ENCODE data around the gene TRIM37.

TRIM37 gene

GRCh38 chr17:59106463-59107305, at the start of gene TRIM37 (continued):
- TF ChIP-seq REST (tag by site-specific recombination; IDR thresholded peaks at IDR 0.05) (peak; percentile 8; the same call in 1 of the 2 replicates), ZNF624 (tag by site-specific recombination; IDR thresholded peaks at IDR 0.05) (no peak), ZNF121 (tag by site-specific recombination; IDR thresholded peaks at IDR 0.05) (no peak), ZNF354C (tag by site-specific recombination; IDR thresholded peaks at IDR 0.05; ENCODE audit: borderline replicate concordance, low read depth) (no peak), FEZF1 (tag by site-specific recombination; IDR thresholded peaks at IDR 0.05) (no peak), WT1 (tag by site-specific recombination; IDR thresholded peaks at IDR 0.05) (0 out of 2 replicates have a peak, but pooled peaks have one; percentile 12), KLF8 (tag by site-specific recombination; IDR thresholded peaks at IDR 0.05) (peak; percentile 96), ZNF629 (tag by site-specific recombination; IDR thresholded peaks at IDR 0.05) (peak; percentile 69), GLI4 (tag by site-specific recombination; IDR thresholded peaks at IDR 0.05) (no peak), PRDM10 (tag by site-specific recombination; IDR thresholded peaks at IDR 0.05) (peak; percentile 96), ZNF560 (tag by site-specific recombination; IDR thresholded peaks at IDR 0.05; ENCODE audit: borderline replicate concordance) (no peak), ZNF292 (tag by site-specific recombination; IDR thresholded peaks at IDR 0.05; ENCODE audit: borderline replicate concordance, low read depth) (no peak), SALL2 (tag by site-specific recombination; IDR thresholded peaks at IDR 0.05; ENCODE audit: borderline replicate concordance) (no peak), ZBTB48 (tag by site-specific recombination; IDR thresholded peaks at IDR 0.05) (no peak), OSR2 (tag by site-specific recombination; IDR thresholded peaks at IDR 0.05) (peak; percentile 53; the same call in 1 of the 2 replicates), ZFP3 (tag by site-specific recombination; IDR thresholded peaks at IDR 0.05; ENCODE audit: low read depth) (no peak), ZNF391 (tag by site-specific recombination; IDR thresholded peaks at IDR 0.05; ENCODE audit: borderline replicate concordance, low read depth) (peak; percentile 83; the same call in 1 of the 2 replicates)
- TF ChIP-seq, protein P1, sequence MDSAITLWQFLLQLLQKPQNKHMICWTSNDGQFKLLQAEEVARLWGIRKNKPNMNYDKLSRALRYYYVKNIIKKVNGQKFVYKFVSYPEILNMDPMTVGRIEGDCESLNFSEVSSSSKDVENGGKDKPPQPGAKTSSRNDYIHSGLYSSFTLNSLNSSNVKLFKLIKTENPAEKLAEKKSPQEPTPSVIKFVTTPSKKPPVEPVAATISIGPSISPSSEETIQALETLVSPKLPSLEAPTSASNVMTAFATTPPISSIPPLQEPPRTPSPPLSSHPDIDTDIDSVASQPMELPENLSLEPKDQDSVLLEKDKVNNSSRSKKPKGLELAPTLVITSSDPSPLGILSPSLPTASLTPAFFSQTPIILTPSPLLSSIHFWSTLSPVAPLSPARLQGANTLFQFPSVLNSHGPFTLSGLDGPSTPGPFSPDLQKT (IDR thresholded peaks at IDR 0.05; ENCODE audit: borderline replicate concordance, low read depth, low read length), result no peak; the same call in 1 of the 2 replicates
- TF ChIP-seq, protein P2, sequence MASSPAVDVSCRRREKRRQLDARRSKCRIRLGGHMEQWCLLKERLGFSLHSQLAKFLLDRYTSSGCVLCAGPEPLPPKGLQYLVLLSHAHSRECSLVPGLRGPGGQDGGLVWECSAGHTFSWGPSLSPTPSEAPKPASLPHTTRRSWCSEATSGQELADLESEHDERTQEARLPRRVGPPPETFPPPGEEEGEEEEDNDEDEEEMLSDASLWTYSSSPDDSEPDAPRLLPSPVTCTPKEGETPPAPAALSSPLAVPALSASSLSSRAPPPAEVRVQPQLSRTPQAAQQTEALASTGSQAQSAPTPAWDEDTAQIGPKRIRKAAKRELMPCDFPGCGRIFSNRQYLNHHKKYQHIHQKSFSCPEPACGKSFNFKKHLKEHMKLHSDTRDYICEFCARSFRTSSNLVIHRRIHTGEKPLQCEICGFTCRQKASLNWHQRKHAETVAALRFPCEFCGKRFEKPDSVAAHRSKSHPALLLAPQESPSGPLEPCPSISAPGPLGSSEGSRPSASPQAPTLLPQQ (tag by site-specific recombination; IDR thresholded peaks at IDR 0.05), result peak; percentile 97
- TF ChIP-seq, protein P3, sequence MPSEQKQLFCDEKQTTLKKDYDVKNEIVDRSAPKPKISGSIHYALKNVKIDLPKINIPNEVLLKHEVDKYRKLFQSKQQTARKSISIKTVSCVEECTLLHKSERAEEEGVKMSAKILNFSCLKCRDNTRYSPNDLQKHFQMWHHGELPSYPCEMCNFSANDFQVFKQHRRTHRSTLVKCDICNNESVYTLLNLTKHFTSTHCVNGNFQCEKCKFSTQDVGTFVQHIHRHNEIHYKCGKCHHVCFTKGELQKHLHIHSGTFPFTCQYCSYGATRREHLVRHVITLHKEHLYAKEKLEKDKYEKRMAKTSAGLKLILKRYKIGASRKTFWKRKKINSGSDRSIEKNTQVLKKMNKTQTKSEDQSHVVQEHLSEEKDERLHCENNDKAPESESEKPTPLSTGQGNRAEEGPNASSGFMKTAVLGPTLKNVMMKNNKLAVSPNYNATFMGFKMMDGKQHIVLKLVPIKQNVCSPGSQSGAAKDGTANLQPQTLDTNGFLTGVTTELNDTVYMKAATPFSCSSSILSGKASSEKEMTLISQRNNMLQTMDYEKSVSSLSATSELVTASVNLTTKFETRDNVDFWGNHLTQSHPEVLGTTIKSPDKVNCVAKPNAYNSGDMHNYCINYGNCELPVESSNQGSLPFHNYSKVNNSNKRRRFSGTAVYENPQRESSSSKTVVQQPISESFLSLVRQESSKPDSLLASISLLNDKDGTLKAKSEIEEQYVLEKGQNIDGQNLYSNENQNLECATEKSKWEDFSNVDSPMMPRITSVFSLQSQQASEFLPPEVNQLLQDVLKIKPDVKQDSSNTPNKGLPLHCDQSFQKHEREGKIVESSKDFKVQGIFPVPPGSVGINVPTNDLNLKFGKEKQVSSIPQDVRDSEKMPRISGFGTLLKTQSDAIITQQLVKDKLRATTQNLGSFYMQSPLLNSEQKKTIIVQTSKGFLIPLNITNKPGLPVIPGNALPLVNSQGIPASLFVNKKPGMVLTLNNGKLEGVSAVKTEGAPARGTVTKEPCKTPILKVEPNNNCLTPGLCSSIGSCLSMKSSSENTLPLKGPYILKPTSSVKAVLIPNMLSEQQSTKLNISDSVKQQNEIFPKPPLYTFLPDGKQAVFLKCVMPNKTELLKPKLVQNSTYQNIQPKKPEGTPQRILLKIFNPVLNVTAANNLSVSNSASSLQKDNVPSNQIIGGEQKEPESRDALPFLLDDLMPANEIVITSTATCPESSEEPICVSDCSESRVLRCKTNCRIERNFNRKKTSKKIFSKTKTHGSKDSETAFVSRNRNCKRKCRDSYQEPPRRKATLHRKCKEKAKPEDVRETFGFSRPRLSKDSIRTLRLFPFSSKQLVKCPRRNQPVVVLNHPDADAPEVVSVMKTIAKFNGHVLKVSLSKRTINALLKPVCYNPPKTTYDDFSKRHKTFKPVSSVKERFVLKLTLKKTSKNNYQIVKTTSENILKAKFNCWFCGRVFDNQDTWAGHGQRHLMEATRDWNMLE (tag by site-specific recombination; conservative IDR thresholded peaks at IDR 0.05; ENCODE audit: low read depth), result no peak
- TF ChIP-seq, protein P4, sequence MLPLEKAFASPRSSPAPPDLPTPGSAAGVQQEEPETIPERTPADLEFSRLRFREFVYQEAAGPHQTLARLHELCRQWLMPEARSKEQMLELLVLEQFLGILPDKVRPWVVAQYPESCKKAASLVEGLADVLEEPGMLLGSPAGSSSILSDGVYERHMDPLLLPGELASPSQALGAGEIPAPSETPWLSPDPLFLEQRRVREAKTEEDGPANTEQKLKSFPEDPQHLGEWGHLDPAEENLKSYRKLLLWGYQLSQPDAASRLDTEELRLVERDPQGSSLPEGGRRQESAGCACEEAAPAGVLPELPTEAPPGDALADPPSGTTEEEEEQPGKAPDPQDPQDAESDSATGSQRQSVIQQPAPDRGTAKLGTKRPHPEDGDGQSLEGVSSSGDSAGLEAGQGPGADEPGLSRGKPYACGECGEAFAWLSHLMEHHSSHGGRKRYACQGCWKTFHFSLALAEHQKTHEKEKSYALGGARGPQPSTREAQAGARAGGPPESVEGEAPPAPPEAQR (tag by site-specific recombination; IDR thresholded peaks at IDR 0.05), result 0 out of 2 replicates have a peak, but pooled peaks have one; percentile 46
